Left lung (tissue), 10 donors: ENCODE measurements around the gene SLC12A4. TPM values are rescaled to one million over a fixed set of nuclear protein-coding genes. Genes with fewer than 3 reads are reported as not detected.

Experiments used
- ATAC-seq: fragments of 200-7000 bp; cut with Tn5 transposase; one replicate; pipeline ENCODE4 v1.9.1; 2020; ENCODE audit warnings: moderate library complexity
- DNase-seq, 4 donors: peaks; one replicate each; pipeline ENCODE4 v3.0.0-alpha.2; 2013 to 2020
- H3K27ac ChIP-seq, 2 donors: fragments of 200-600 bp; sonication (generic) in 1 of 2; one replicate each; pipeline versions ENCODE4 v1.5.0 to v1.8.0; 2020 to 2021
- H3K27me3 ChIP-seq, 2 donors: fragments of 200-600 bp; sonication (generic) in 1 of 2; one replicate each; pipeline versions ENCODE4 v1.5.0 to v1.8.0; 2020 to 2021
- H3K36me3 ChIP-seq, 2 donors: fragments of 200-600 bp; sonication (generic) in 1 of 2; one replicate each; pipeline versions ENCODE4 v1.5.0 to v1.8.0; 2020 to 2021
- H3K4me1 ChIP-seq, 2 donors: fragments of 200-600 bp; one replicate each; pipeline ENCODE4 v1.8.0; 2021
- H3K4me3 ChIP-seq, 2 donors: fragments of 200-600 bp; sonication (generic) in 1 of 2; one replicate each; pipeline versions ENCODE4 v1.5.0 to v1.8.0; 2020 to 2021; ENCODE audit warnings: mild to moderate bottlenecking in 1 of 2
- H3K9me3 ChIP-seq, 2 donors: fragments of 200-600 bp; sonication (generic) in 1 of 2; one replicate each; pipeline versions ENCODE4 v1.5.0 to v1.8.0; 2020 to 2021
- CTCF ChIP-seq, 2 donors: fragments of 200-600 bp; sonication (generic) in 1 of 2; IDR thresholded peaks; one replicate each; pipeline versions ENCODE4 v1.5.0 to v1.8.0; 2021; ENCODE audit warnings: antibody characterized with exemption in 2 of 2
- intact Hi-C, 2 donors: fragments of 100-400 bp; cut with DNase I; formaldehyde crosslinking; loops; one replicate each; pipeline versions ENCODE4 v1.11.2 to v1.14.2; 2022
- polyA plus RNA-seq, 6 donors: library from polyadenylated mRNA; unstranded; fragments of 120-200 nt; gene quantifications; one replicate each; pipeline ENCODE4 v1.2.1, GENCODE V29; 2013; ENCODE audit not compliant: insufficient read length in 6 of 6
- total RNA-seq, 2 donors: library from RNA; stranded (reverse); fragmentation: NEBNext Ultra II Directional; extraction: Animal tissue kit (Norgen Biotek cat#: 25700); gene quantifications; one replicate each; pipeline ENCODE4 v1.2.1, GENCODE V29; 2021
- donor health status: DM: no; HTN: yes; CAD: no.
- donor health status: DM: no; HTN: no; CAD: no.

The SLC12A4 gene
- total and polyA plus RNA-seq, 8 donors = 42.6 to 121 (median 52.7) TPM

GRCh38 chr16:67907397-67908180 lies 60.8 kb downstream of the SLC12A4 start:
- no peak overlapping the region for H3K4me3 ChIP-seq
- no peak overlapping the region for H3K27ac ChIP-seq
- H3K9me3 ChIP-seq = no peaks in the 10 kb centered on the region
- H3K36me3 ChIP-seq = peaks cover 0 to 48% of the 10 kb centered on the region in 2 donors
- intact Hi-C loops = no loop called here
- ATAC-seq = no peak
- H3K4me1 ChIP-seq = peaks cover 0 to 5% of the 10 kb centered on the region in 2 donors
- no peak for DNase-seq
- no peaks in the 10 kb centered on the region for H3K27me3 ChIP-seq
- TF ChIP-seq CTCF (IDR thresholded peaks at IDR 0.05) = no peak

GRCh38 chr16:67902831-67903230 lies 65.6 kb downstream of the SLC12A4 start:
- Histone ChIP-seq H3K9me3 (no peaks in the 10 kb centered on the region), H3K27me3 (no peaks in the 10 kb centered on the region), H3K4me1 (peaks cover 0 to 14% of the 10 kb centered on the region in 2 donors), H3K27ac (peak overlapping the region in 1 of 2 donors; percentile 13), H3K36me3 (peaks cover 0 to 14% of the 10 kb centered on the region in 2 donors), H3K4me3 (no peak overlapping the region)
- ATAC-seq = no peak
- intact Hi-C loops = no loop called here
- no peak for TF ChIP-seq CTCF (IDR thresholded peaks at IDR 0.05)
- DNase-seq = no peak

- no peak for TF ChIP-seq CTCF (IDR thresholded peaks at IDR 0.05)
- no peak for DNase-seq
- Histone ChIP-seq H3K9me3 (no peaks in the 10 kb centered on the region), H3K36me3 (peaks cover 0 to 14% of the 10 kb centered on the region in 2 donors), H3K4me3 (no peak overlapping the region), H3K27ac (no peak overlapping the region), H3K27me3 (no peaks in the 10 kb centered on the region), H3K4me1 (peaks cover 0 to 23% of the 10 kb centered on the region in 2 donors)
- ATAC-seq = no peak
- intact Hi-C loops = no loop called here
These were observed 66.7 kb downstream of the SLC12A4 start for GRCh38 chr16:67901734-67902133.

- H3K36me3 ChIP-seq = peaks cover 0 to 6% of the 10 kb centered on the region in 2 donors
- H3K4me1 ChIP-seq = peaks cover 6 to 57% of the 10 kb centered on the region in 2 donors
- no peak for TF ChIP-seq CTCF (IDR thresholded peaks at IDR 0.05)
- no peaks in the 10 kb centered on the region for H3K27me3 ChIP-seq
- no peak overlapping the region for H3K4me3 ChIP-seq
- H3K9me3 ChIP-seq = no peaks in the 10 kb centered on the region
- peak overlapping the region in 1 of 2 donors; percentile 41 for H3K27ac ChIP-seq
- ATAC-seq = peak; percentile 9
- intact Hi-C loops = no loop called here
- no peak for DNase-seq
These were observed 71.2 kb downstream of the SLC12A4 start for GRCh38 chr16:67897231-67897630.

- Histone ChIP-seq H3K36me3 (no peaks in the 10 kb centered on the region), H3K4me1 (peaks cover 6 to 52% of the 10 kb centered on the region in 2 donors), H3K27me3 (no peaks in the 10 kb centered on the region), H3K4me3 (peak overlapping the region; percentile 81 to 90), H3K9me3 (no peaks in the 10 kb centered on the region), H3K27ac (peak overlapping the region; percentile 90 to 94)
- ATAC-seq (peak; percentile 17), DNase-seq (no peak)
- intact Hi-C loops = no loop called here
- TF ChIP-seq CTCF (IDR thresholded peaks at IDR 0.05) = no peak
These were observed 74.6 kb downstream of the SLC12A4 start for GRCh38 chr16:67893743-67894399.
